CD4-positive, alpha-beta T cell treated with Interleukin-17A for 1 hour (primary cell): ENCODE data around the gene AVL9.
"Not testable (repeated sequence)": the region's sequence is repeated elsewhere in the genome, so short reads cannot be mapped to it uniquely, and the experiment has no call there.

ENCODE experiments used
- DNase-seq: peaks from one replicate; pipeline ENCODE4 v3.0.0-alpha.2; 2020

AVL9 gene

DNA sequence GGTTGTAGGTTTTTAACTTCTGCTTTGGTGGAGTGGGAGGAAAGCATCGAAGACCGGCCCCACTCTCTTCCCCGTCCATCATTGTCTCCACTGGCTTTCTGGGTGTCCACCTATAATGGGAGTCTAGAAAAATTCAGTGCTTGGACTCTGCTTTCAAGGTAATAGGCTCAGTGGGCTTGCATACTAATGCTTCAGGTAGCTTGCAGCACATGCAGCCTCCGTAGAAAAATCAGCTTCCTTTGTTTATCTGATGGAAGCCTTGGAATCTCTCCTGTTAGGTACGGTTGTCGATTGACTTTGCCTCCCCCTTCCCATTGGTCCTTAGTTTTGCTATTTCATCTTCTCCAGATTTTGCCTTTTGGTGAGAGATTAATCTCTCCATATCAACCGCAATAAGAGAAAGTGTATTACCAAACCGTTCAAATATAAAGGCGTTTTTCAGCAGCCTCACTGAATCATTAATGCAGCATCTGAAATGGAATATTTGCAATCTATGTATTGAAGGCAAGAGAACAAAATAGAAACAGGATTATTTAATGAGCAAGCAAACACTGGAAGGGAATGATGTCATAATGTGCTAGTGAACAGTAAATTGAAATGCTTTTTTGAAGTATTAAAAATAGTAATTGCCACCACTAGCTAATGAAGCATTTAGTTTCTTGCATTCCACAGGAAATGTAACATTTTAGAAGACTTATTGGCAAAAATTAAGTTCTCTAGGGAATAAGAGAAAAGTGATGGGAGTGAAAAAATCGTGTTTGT, 944 bp downstream of the AVL9 start:
- no peak for DNase-seq

GRCh38 chr7:32499755-32500154, 4.5 kb downstream of the AVL9 start:
- not testable (repeated sequence) for DNase-seq

- DNase-seq, result not testable (repeated sequence)
Observed at GRCh38 chr7:32500216-32500615, 4.9 kb downstream of the AVL9 start.

DNA sequence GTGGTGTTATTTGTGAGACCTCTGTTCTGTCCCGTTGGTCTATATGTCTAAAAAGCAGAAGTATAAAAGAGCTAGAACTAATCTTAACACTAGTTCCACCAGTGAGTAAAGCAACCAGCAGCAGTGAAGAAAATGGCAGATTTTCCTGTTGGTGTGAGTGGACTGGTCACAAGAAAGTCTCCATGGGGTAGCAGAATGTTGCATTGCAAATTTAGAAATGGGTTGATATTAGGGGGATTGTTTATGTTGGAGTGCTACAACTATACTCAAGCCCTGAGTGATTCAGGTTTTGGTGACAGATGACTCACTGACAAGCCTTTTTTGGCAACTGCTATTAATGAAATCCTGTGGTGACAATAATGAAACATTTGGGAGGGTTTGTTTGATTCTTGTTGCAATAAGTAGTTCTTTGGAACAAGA, 5.6 kb downstream of the AVL9 start:
- DNase-seq, result no peak

DNA sequence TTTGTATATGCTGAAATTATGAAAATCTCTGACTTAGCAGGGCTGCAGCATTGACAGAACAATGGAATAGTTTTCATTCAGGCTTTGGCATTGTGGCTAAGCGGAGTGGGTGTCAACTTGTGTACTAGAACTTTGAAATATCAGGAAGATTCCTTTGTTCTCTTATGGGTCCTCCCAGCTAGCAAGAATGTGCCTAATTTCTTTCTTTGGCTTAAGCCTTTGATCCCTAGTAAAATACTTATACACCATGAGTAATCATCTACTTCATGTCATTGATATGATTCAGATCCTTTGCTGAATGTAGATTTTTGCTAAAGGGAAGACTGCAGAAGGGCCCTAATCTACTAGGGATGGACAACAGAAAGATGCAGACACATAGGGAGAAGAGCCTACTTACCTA, 6.2 kb downstream of the AVL9 start:
- DNase-seq, result no peak

- DNase-seq, result no peak
Observed at GRCh38 chr7:32502728-32503127, 7.4 kb downstream of the AVL9 start.

- no peak for DNase-seq
Observed at GRCh38 chr7:32506266-32507054, 11.2 kb downstream of the AVL9 start.

DNA sequence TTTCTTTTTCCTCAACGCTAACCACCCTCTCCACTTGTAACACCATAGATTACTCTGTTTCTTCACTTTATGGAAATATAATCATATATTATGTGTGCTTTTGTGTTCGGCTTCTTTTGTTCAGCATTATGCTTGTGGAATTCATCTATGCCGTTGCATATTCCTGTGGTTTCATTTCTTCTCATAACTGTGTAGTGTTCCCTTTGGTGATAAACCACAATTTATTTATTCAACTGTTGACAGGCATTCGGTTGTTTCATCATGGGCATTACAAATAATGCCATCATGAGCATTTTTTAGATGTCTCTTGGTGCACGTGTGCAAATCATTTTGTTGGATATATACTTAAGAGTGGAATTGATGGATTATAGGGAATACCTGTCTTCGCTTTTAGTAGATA, 12.1 kb downstream of the AVL9 start:
- no peak for DNase-seq

DNA sequence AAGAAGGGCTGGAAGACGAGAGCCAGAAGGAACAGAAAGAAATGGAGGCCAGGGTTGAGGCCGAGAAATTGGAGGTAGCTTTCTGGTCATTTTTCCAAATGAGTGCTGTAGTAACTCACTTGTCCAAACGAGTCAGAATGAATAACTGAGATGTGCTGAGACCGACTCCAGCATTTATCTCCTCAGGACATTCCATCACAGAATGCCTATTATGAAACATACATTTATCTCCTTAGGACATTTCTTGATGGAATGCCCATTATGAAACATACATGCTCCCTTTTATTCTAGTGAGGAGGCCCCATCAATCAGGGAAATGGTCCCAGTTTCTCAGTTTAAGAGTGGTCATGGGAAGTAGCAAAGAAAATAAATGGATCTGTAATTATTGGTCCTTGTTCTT, 16.5 kb downstream of the AVL9 start:
- DNase-seq, result no peak

DNA sequence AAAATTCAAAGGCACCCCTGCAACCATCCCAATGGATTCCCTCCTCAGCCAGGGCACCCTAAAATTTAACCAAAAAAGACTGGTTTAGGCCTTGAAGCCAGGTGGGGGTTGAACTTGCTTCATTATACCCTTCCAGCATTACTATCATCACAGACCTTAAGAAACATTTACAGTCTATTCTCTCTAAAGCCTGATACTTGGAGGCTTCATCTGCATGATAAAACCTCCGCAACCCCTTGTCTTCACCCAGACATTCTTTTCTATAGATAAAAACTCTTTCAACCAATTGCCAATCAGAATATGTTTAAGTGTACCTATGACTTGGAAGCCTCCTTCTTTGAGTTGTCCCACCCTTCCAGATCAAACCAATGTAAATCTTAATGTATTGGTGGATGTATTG, 17.9 kb downstream of the AVL9 start:
- no peak for DNase-seq

DNA sequence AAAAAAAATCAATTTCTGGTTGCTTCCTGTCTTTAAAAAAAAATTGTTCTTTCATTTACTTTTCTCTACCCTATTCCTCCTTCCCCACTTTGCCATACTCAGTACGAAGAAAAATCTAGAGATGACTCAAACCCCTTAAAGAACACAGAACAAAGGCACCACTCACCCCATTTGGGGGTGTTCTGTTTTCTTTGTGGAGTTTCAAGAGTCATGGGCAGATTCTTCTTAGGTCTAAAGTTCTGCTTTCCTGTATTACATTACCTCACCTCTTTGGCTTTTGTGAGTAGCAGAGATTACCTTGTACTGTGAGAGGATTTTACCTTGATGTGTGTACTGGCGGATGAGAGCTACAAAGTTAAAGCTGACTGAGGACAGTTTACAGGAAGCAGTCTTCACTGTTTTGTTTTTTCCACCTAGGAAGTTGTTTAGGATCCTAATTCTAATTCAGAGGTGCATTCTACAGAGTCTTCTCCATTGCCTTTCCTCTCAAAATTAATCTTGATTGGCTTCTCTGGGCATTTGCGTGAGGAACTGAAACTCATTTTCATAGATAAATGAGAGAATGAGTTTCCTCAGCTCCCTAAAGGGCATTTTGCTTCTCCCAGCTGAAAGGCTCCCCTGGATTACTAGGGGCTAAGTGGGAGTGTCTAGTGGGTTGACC, 20.7 kb downstream of the AVL9 start:
- no peak for DNase-seq

DNA sequence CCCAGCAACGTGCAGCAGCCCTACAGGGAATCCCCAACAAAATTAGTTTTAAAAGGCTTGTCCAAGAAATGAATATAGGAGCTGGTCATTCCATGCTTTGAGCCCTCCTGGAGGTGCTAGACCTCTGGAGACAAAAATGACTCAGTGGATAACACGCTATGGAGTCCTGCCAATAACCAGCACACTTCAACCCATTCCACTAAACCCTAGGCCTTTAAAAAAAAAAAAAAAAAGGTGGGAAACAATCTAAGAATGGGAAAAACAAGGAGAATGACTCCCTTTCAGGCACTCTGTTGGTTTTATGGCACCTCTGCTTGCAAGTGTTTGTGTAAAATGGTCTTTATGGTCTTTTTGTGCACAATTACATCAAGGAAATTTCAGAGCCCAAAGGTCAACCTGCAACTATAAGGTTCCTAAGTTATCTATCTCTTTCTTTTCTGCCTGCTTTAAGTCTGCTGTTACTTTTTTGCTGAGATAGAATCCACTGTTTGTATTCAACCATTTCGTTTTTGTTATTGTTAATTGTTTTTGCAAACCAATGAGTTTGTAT, 21.3 kb downstream of the AVL9 start:
- DNase-seq, result no peak

DNA sequence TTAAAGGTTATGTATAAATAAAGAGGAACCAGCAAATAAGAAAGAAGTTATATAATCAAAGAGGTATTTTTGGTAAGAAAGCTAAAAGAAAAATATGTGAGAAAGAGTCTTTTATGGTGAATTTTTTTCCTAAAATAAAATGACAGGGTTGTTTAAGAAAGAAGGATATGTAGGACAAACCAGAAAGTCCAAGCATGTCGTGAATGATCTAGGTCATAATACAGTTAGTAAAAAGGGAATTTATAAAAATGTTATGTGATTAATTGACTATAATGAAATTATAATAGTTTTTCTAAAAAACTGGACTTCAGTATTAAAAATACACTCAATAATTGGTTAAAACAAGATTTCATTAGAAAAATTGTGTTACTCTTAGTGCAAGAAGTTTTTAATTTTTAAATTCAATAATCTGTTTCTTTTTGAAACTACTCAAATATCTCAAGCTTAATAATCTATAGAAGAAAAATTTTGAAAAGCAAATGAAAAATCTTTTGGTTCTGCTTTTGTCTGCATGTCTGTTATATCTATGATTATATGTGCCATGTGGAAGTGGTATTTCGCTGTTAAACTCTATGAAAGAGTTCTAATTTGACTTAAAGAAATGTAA, 23.3 kb downstream of the AVL9 start:
- DNase-seq, result no peak

DNA sequence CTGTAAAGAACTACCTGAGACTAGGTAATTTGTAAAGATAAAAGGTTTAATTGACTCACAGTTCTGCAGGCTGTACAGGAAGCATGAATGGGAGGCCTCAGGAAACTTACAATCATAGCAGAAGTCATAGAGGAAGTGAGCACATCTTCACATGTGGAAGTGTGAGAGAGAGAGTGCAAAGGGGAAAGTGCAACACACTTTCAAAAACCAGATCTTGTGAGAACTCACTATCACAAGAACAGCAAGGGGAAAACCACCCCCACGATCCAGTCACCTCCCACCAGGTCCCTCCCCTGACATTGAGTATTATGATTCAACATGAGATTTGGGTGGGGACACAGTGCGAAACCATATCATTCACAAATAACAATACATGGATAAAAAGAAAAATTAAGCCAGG, 24.5 kb downstream of the AVL9 start:
- no peak for DNase-seq

DNA sequence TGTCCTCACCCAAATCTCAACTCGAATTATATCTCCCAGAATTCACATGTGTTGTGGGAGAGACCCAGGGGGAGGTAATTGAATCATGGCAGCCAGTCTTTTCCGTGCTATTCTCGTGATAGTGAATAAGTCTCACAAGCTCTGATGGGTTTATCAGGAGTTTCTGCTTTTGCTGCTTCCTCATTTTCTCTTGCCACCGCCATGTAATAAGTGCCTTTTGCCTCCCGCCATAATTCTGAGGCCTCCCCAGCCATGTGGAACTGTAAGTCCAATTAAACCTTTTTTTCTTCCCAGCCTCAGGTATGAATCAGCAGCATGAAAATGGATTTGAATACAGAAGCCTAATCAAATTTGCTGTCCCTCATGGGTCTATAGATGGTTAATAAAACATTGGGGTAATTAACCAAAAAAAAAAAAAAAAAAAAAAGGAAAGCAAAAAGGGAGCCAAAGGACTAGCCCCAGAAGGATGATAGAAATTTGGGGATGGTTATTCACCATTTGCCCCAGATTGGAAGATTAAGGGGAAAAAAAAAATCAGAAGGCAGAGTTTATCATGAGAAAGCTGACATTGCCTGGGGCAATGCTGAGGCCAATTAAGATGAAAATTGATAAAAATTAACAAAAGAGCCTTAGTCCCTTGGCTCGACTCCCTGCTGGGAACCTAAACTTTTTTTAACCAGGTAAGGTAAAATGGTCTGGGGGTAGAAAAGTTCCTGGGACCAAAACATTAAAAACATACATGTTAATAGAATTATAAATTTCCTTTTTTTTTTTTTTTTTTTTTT, 27.6 kb downstream of the AVL9 start:
- DNase-seq, result no peak

DNA sequence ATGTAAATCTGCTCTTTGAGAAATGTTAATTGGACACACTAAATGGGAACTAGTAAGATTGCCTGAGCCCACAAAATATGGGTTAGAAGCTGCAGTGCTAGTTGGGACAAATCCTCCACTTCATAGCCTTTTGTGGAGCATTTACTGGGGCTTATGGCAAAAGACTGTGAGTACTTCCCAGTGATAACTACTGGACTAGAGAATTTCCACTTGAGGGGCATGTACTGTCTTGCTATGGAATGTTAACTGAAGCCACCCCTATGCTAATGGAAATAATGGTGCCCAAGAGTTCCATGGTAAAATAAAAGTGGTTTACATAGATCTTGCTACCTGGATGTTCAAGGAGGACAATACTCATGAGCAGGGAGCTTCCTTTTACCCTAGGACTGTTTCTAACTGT, 29.3 kb downstream of the AVL9 start:
- DNase-seq, result no peak

DNA sequence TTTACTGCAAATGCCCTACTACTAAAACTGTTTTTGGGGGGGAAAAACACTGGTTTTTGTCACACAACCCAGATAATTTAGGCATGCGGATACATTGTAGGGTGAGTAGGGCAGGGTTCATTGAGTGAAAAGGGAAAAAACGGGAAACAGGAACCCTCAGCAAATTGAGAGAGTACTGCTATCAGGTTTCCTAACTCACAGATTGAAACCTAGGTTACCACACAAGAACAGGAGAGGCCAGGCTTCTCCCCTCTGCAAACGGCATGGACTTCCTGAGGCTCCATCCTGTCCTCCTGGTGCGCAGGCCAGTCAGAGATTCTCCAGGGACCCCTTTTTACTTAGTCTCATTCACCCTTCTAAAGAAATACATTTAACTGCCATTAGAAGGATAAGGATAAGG, 30.6 kb downstream of the AVL9 start:
- DNase-seq, result no peak

- DNase-seq, result no peak
Observed at GRCh38 chr7:32531402-32531801, 36.1 kb downstream of the AVL9 start.

DNA sequence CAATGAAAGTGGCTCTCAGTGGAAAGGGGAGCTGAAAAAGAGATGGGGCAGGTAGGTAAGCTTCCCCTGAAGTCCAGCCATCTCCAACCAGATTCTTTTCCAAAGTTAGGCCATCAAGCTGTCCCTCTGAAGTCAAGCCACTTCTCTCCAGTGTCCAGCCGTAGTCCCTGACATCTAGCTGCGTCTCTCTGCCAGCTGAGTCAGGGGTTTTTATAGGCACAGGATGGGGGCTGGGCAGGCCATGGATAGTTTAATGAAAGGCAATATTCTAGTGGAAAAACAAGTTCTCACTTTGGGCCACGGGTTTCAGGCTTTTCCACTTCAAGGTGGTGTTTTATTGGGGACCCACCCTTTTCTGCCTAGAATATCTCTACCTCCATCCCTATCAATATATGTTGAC, 36.8 kb downstream of the AVL9 start:
- DNase-seq, result no peak

GRCh38 chr7:32532716-32533115, 37.4 kb downstream of the AVL9 start:
- DNase-seq, result no peak

DNA sequence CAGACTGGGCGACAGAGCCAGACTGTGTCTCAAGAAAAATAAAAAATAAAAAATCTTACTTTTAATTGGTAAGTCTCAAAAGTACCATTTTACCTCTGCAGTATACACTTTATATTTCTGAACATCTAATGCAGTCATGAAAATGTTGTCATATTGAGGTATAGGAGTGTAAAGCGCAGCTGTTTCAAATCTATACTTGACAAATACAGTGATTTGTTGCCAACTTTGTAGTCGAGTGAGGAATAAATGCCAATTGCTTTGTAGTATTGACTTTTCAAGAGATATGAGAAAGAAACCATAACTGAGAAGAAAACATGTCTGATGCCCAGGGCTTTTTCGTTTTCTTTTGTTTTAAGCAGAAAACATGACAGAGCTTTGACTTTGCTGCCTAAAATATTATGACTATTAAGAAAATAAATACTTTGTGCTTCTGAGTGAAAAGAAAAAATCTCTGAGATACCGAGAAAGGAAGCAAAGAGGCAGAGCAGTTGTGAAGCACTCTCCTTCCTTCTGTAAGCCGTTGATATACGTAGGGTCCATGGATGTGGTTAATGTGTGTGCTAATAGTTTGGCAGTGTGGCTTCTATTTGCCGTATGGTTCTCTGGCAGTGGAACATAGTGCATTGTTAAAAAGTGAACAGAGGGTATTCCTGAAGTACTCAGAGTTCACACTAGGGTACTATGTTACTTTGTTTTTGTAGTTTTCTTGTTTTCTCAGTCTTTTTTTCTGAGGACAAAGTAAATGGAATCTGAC, 38.2 kb downstream of the AVL9 start:
- DNase-seq, result no peak
